ENCODE measurements around the gene UNC80.
A peak's percentile ranks its signal among the peaks of the same experiment; 100 is the strongest.

UNC80 gene

DNA sequence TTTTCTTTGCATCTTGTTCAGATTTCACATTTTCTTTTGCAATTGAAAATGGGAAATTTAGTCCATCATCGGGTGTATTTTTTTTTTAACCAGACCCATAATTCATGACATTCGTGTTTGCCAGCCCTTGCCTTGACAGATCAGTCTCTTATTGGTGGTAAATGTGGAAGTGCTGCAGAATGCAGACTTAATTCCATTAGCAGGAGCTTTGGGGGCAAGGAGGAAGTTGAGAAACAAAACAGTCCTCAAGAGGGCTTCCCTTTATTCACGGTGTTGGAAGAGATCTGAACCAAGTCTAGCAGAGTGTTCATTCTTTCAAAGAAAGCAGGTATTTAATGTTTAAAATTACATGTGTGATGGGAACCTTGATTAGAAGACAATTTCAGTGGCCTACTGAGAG is 214.2 kb downstream of the UNC80 start:
- Mint-ChIP-seq H3K4me3 (no peak overlapping the region), H3K27ac (no peak overlapping the region), H3K4me1 (ENCODE audit: low read depth) (peaks cover 2% of the 10 kb centered on the region), H3K36me3 (ENCODE audit: low read depth) (no peaks in the 10 kb centered on the region), H3K9me3 (no peaks in the 10 kb centered on the region), H3K27me3 (ENCODE audit: low read depth) (peaks cover 24% of the 10 kb centered on the region)

DNA sequence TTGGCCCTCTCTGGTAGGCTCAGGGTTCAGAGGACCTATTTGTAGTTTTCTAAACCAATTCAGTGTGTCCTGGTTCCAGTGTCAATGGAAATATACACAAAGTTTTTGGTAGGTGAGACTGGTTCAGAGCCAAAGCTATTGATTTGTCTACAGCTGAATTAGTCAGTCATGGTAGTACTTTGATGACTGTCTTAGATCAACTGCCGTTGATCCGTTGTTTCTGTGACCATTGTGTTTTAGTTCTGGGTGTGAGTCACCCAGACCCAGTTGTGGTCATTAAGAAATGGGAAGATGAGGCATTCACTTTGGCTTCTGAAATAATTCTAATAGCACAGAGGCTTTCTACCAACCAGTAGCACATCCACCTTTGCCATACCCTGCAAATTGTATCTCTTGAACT is 214.8 kb downstream of the UNC80 start:
- Mint-ChIP-seq H3K4me3 (no peak overlapping the region), H3K27me3 (ENCODE audit: low read depth) (peaks cover 24% of the 10 kb centered on the region), H3K9me3 (no peaks in the 10 kb centered on the region), H3K27ac (no peak overlapping the region), H3K4me1 (ENCODE audit: low read depth) (peaks cover 2% of the 10 kb centered on the region), H3K36me3 (ENCODE audit: low read depth) (no peaks in the 10 kb centered on the region)

- no peak overlapping the region for H3K4me3 Mint-ChIP-seq
- peaks cover 2% of the 10 kb centered on the region for H3K4me1 Mint-ChIP-seq (ENCODE audit: low read depth)
- H3K27ac Mint-ChIP-seq, result no peak overlapping the region
- H3K9me3 Mint-ChIP-seq, result no peaks in the 10 kb centered on the region
- H3K36me3 Mint-ChIP-seq (ENCODE audit: low read depth), result no peaks in the 10 kb centered on the region
- H3K27me3 Mint-ChIP-seq (ENCODE audit: low read depth), result peaks cover 9% of the 10 kb centered on the region
Measured at GRCh38 chr2:209988010-209988409, 216.4 kb downstream of the UNC80 start.

- H3K27me3 Mint-ChIP-seq (ENCODE audit: low read depth), result peaks cover 10% of the 10 kb centered on the region
Measured at GRCh38 chr2:209990838-209991237, 219.2 kb downstream of the UNC80 start.

GRCh38 chr2:209993968-209994367 is 222.3 kb downstream of the UNC80 start:
- peaks cover 8% of the 10 kb centered on the region for H3K27me3 Mint-ChIP-seq (ENCODE audit: low read depth)
- no peaks in the 10 kb centered on the region for H3K9me3 Mint-ChIP-seq

More at GRCh38 chr2:209990838-209991237, 219.2 kb downstream of the UNC80 start:
- H3K27ac Mint-ChIP-seq, result no peak overlapping the region
- H3K4me3 Mint-ChIP-seq, result no peak overlapping the region
- H3K9me3 Mint-ChIP-seq, result no peaks in the 10 kb centered on the region
- no peaks in the 10 kb centered on the region for H3K36me3 Mint-ChIP-seq (ENCODE audit: low read depth)
- H3K4me1 Mint-ChIP-seq (ENCODE audit: low read depth), result peaks cover 2% of the 10 kb centered on the region

DNA sequence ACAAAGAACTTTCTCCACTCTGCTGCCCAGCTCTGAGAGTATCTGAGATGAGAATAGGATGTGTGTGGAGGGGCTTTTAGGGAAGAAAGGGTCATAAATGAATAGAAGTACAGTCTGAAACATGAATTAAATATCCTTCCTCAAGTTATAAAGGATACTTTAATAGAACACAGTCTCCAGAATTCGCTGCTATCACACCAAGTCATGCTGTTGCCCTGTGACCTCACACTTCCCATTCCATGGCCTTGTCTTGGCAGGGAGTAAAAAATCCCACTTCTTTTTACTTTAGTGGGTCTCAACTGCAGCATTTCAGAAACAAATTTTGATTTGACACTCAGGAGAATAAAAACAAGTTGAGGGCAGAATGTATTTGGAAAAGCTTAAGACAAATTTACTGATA is 227.0 kb downstream of the UNC80 start:
- Mint-ChIP-seq H3K4me1 (ENCODE audit: low read depth) (peaks cover 20% of the 10 kb centered on the region), H3K4me3 (no peak overlapping the region), H3K27ac (no peak overlapping the region), H3K9me3 (peaks cover 6% of the 10 kb centered on the region), H3K27me3 (ENCODE audit: low read depth) (peaks cover 4% of the 10 kb centered on the region), H3K36me3 (ENCODE audit: low read depth) (peaks cover 2% of the 10 kb centered on the region)

More at GRCh38 chr2:209993968-209994367, 222.3 kb downstream of the UNC80 start:
- Mint-ChIP-seq H3K4me1 (ENCODE audit: low read depth) (no peaks in the 10 kb centered on the region), H3K36me3 (ENCODE audit: low read depth) (no peaks in the 10 kb centered on the region), H3K4me3 (no peak overlapping the region), H3K27ac (no peak overlapping the region)

DNA sequence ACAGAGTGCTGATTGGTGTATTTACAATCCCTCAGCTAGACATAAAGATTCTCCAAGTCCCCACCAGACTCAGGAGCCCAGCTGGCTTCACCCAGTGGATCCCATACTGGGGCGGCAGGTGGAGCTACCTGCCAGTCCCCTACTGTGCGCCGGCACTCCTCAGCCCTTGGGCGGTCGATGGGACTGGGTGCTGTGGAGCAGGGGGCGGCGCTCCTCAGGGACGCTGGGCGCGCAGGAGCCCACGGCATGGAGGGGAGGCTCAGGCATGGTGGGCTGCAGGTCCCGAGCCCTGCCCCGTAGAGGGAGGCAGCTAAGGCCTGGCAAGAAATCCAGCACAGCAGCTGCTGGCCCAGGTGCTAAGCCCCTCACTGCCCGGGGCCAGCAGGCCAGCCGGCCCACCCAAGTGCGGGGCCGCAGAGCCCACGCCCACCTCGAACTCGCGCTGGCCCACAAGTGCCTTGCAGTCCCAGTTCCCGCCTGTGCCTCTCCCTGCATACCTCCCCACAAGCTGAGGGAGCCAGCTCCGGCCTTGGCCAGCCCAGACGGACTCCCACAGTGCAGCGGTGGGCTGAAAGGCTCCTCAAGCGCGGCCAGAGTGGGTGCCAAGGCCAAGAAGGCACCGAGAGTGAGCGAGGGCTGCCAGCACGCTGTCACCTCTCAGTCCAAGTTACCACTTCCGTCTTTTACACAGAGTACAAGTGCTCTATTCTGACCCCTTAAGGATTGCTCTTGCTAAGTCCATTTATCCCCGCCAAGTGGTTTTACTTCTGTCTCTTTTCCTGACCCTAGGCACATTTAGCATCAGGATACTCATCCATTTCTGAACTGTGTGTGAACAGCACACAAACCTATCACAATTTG is 229.1 kb downstream of the UNC80 start:
- Mint-ChIP-seq H3K4me3 (no peak overlapping the region), H3K4me1 (ENCODE audit: low read depth) (peaks cover 35% of the 10 kb centered on the region), H3K27ac (peak overlapping the region; percentile 58), H3K27me3 (ENCODE audit: low read depth) (no peaks in the 10 kb centered on the region), H3K9me3 (peaks cover 6% of the 10 kb centered on the region), H3K36me3 (ENCODE audit: low read depth) (peaks cover 4% of the 10 kb centered on the region)

GRCh38 chr2:210002158-210003157 is 230.8 kb downstream of the UNC80 start, which contains the start of gene RPE:
RPE (plus strand) TSS chr2:210002638; CDS start chr2:210002662, 24 bp downstream.
- Mint-ChIP-seq H3K4me3 (peak within 1 kb of the TSS; percentile 93), H3K36me3 (ENCODE audit: low read depth) (peaks cover 5% of the 10 kb centered on the region)

GRCh38 chr2:210003359-210003758 is 231.7 kb downstream of the UNC80 start:
- H3K27me3 Mint-ChIP-seq (ENCODE audit: low read depth), result no peaks in the 10 kb centered on the region
- peaks cover 6% of the 10 kb centered on the region for H3K9me3 Mint-ChIP-seq
- peak overlapping the region; percentile 93 for H3K4me3 Mint-ChIP-seq
- H3K36me3 Mint-ChIP-seq (ENCODE audit: low read depth), result peaks cover 5% of the 10 kb centered on the region
- H3K27ac Mint-ChIP-seq, result peak overlapping the region; percentile 93
- peaks cover 47% of the 10 kb centered on the region for H3K4me1 Mint-ChIP-seq (ENCODE audit: low read depth)

More at GRCh38 chr2:210002158-210003157, 230.8 kb downstream of the UNC80 start, which contains the start of gene RPE:
- H3K27me3 Mint-ChIP-seq (ENCODE audit: low read depth), result no peaks in the 10 kb centered on the region
- H3K4me1 Mint-ChIP-seq (ENCODE audit: low read depth), result peaks cover 43% of the 10 kb centered on the region
- H3K27ac Mint-ChIP-seq, result peak within 1 kb of the TSS; percentile 93
- peaks cover 6% of the 10 kb centered on the region for H3K9me3 Mint-ChIP-seq

DNA sequence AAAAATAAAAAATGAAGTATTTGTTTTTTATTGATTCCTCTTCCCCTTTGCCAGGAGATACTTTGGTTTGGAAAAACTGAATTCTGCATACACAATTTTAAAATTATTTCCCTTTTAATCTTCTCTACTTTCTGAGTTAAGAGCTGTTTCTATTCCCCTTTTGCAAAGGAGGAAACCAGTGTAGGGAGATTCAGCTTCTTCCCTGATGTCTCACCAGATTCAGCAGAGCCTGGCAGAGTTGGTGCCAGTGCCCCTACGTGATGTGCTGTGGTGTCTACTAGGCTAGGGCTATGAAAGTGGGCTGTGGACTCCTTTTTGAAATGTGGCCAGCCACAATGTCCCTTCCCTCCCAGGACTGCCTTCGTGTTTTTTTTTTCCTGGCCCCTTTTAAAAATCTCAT is 233.2 kb downstream of the UNC80 start:
- H3K9me3 Mint-ChIP-seq, result peaks cover 6% of the 10 kb centered on the region
- H3K4me3 Mint-ChIP-seq, result no peak overlapping the region
- H3K27me3 Mint-ChIP-seq (ENCODE audit: low read depth), result no peaks in the 10 kb centered on the region
- H3K4me1 Mint-ChIP-seq (ENCODE audit: low read depth), result peaks cover 43% of the 10 kb centered on the region
- H3K36me3 Mint-ChIP-seq (ENCODE audit: low read depth), result peaks cover 7% of the 10 kb centered on the region
- no peak overlapping the region for H3K27ac Mint-ChIP-seq

DNA sequence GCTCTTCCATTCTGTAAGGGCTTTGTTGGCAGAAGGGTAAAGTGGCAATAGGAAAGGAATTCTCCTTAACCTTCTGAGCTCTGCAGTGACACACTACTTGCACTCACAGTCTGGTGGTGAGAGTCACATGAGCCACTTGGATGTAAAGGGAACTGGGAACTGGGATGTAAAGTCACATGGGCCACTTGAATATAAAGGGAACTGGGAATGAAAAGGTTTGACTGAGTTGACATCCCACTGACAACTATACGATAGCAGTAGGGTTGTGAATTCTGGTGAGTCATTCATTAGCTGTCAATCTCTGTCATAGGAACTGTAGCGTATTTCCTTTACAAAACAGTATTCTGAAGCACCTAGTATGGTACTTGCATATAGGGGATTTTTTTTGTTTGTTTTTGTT is 236.3 kb downstream of the UNC80 start:
- Mint-ChIP-seq H3K4me3 (no peak overlapping the region), H3K27ac (no peak overlapping the region)

GRCh38 chr2:210009126-210009525 is 237.5 kb downstream of the UNC80 start:
- Mint-ChIP-seq H3K4me3 (no peak overlapping the region), H3K9me3 (no peaks in the 10 kb centered on the region), H3K27ac (no peak overlapping the region), H3K27me3 (ENCODE audit: low read depth) (no peaks in the 10 kb centered on the region), H3K4me1 (ENCODE audit: low read depth) (peaks cover 32% of the 10 kb centered on the region), H3K36me3 (ENCODE audit: low read depth) (peaks cover 17% of the 10 kb centered on the region)

More for the DNA sequence above, 236.3 kb downstream of the UNC80 start:
- no peaks in the 10 kb centered on the region for H3K9me3 Mint-ChIP-seq
- H3K4me1 Mint-ChIP-seq (ENCODE audit: low read depth), result peaks cover 37% of the 10 kb centered on the region
- H3K36me3 Mint-ChIP-seq (ENCODE audit: low read depth), result peaks cover 17% of the 10 kb centered on the region
- H3K27me3 Mint-ChIP-seq (ENCODE audit: low read depth), result no peaks in the 10 kb centered on the region

DNA sequence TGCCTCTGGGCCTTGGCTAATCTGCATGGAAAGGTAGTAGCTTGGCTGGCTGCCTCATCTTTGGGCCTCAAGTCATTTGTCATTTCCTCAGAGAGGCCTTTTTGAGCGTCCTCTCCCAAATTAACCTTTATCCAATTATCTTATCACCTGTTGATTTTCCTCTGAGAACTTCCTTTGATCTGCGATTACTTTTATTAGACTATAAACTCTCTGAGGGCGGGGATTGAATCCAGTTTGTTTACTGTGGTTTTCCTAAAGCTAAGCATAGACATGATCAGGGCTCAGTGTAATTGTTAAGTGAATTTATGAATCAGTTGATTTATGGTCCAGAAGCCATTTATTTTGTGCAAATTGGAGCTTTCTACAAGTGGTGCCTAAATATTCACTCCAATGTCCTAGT is 238.3 kb downstream of the UNC80 start:
- Mint-ChIP-seq H3K27me3 (ENCODE audit: low read depth) (no peaks in the 10 kb centered on the region), H3K27ac (no peak overlapping the region)

DNA sequence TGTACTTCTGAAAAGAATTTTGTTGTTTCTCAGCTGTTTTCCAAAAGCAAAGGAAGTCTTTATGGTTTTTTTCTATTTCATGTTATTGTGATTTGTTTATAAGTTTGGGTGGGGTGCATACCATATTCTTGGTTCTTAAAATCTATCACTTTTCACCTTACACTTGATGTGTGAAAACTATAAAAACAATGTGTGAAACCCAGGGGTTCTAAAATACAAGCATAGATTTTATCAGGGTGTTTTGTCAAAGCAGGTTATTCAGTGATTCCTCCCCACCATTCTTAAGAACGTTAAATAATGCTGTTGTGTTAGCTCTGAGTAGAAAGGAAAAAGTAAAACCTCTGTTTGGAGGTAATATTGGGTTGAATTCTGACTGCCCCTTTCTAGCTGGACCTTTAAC is 248.5 kb downstream of the UNC80 start:
- Mint-ChIP-seq H3K4me3 (no peak overlapping the region), H3K36me3 (ENCODE audit: low read depth) (peaks cover 42% of the 10 kb centered on the region), H3K4me1 (ENCODE audit: low read depth) (peaks cover 1% of the 10 kb centered on the region), H3K27ac (no peak overlapping the region), H3K27me3 (ENCODE audit: low read depth) (no peaks in the 10 kb centered on the region), H3K9me3 (no peaks in the 10 kb centered on the region)

More for the DNA sequence above, 238.3 kb downstream of the UNC80 start:
- Mint-ChIP-seq H3K36me3 (ENCODE audit: low read depth) (peaks cover 18% of the 10 kb centered on the region), H3K9me3 (no peaks in the 10 kb centered on the region), H3K4me3 (no peak overlapping the region), H3K4me1 (ENCODE audit: low read depth) (peaks cover 25% of the 10 kb centered on the region)

Data from T-helper 1 cell treated with Interleukin-12 subunit alpha and Interleukin-12 subunit beta and Interleukin-4 antibody, amounts not matched to agents 30 μg/mL and 1 μg/mL, for 36 hours (primary cell).